Esophagus squamous epithelium (tissue), 5 donors: ENCODE measurements around the gene DOCK8. TPM values are rescaled to one million over a fixed set of nuclear protein-coding genes. Genes with fewer than 3 reads are reported as not detected.

ENCODE experiments used
- DNase-seq: peaks from one replicate; lab custom pipeline; 2025; lab: John Stamatoyannopoulos, UW
- H3K27ac ChIP-seq, 4 donors: fragments of 200-600 bp; sonication (generic); one replicate each; pipeline ENCODE4 v1.5.1; 2016 to 2019; ENCODE audit warnings: mild to moderate bottlenecking in 1 of 4
- H3K27me3 ChIP-seq, 4 donors: fragments of 200-600 bp; sonication (generic); 1 replicate in 3 of 4; 2 replicates in 1 of 4; pipeline versions ENCODE4 v1.5.1 to v1.6.0; 2017 to 2021; ENCODE audit warnings: antibody characterized with exemption in 1 of 4
- H3K36me3 ChIP-seq, 3 donors: fragments of 200-600 bp; sonication (generic); one replicate each; pipeline ENCODE4 v1.5.1; 2016 to 2019
- H3K4me1 ChIP-seq, 3 donors: fragments of 200-600 bp; sonication (generic); one replicate each; pipeline ENCODE4 v1.5.1; 2017 to 2019
- H3K4me3 ChIP-seq, 4 donors: fragments of 200-600 bp; sonication (generic); 1 replicate in 3 of 4; 2 replicates in 1 of 4; pipeline ENCODE4 v1.5.1; 2016 to 2019; ENCODE audit warnings: mild to moderate bottlenecking in 2 of 4, moderate library complexity in 1 of 4
- H3K9me3 ChIP-seq, 3 donors: fragments of 200-600 bp; sonication (generic); one replicate each; pipeline ENCODE4 v1.5.1; 2016 to 2019
- POLR2A ChIP-seq, 4 donors: fragments of 450-650 bp; IDR thresholded peaks; one replicate each; pipeline ENCODE4 v1.6.1; 2017; ENCODE audit warnings: antibody characterized with exemption in 4 of 4, mild to moderate bottlenecking in 4 of 4, moderate library complexity in 3 of 4
- WGBS, 2 donors: methylation state at CpG; one replicate each; pipeline ENCODE4 v1.1.5; 2018; 5-methylcytosine and 5-hydroxymethylcytosine counted together
- intact Hi-C: fragments of 100-400 bp; cut with DNase I; formaldehyde crosslinking; loops from one replicate; pipeline ENCODE4 v1.15.0; 2022
- total RNA-seq, 4 donors: library from RNA; depleted of rRNA; stranded (reverse); fragments of >200 nt; gene quantifications; one replicate each; pipeline ENCODE4 v1.1.0, GENCODE V29; 2016
- TF ChIP-seq, protein P1 (sequence below), 6 experiments: fragments of 450-650 bp in 4 of 6; fragments of 200-600 bp in 2 of 6; sonication (generic) in 2 of 6; IDR thresholded peaks; one replicate each; pipeline ENCODE4 v1.5.1; 2016 to 2019; ENCODE audit warnings: antibody characterized with exemption in 6 of 6, mild to moderate bottlenecking in 4 of 6, moderate library complexity in 4 of 6
- donor health status: DM: yes; HTN: yes; CAD: no.

DOCK8 gene
- total RNA-seq, 4 donors from 2014 or later = 6.9 to 21.6 (median 15.2) TPM

DNA sequence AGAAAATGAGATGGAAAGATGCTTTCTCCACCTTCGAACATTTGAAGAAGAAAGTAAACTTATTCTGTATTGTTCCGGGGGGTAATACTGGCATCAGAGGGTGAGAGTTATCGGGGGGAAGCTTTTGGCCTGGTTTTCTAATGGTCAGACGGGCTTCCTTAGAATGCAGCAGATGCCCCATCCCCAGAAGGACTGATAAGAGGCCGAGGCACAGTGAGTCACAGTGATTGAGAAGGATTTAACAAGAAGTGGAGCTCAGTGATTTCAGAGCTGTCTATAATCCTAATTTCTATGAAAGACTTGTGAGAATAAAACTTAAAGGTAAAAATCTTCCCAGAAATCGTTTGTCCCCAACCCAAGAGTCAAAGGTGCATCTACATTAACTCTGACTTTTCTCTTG, 123.9 kb downstream of the DOCK8 start:
- H3K4me1 ChIP-seq = peaks cover 0 to 10% (median 0%) of the 10 kb centered on the region in 3 donors
- no peak for DNase-seq
- WGBS, 2 donors = 83 to 85% methylated on average over 6 of the region's 6 CpGs
- intact Hi-C loops = no loop called here
- no peaks in the 10 kb centered on the region for H3K27me3 ChIP-seq
- no peaks in the 10 kb centered on the region for H3K9me3 ChIP-seq
- H3K27ac ChIP-seq = no peak overlapping the region
- TF ChIP-seq, protein P1, sequence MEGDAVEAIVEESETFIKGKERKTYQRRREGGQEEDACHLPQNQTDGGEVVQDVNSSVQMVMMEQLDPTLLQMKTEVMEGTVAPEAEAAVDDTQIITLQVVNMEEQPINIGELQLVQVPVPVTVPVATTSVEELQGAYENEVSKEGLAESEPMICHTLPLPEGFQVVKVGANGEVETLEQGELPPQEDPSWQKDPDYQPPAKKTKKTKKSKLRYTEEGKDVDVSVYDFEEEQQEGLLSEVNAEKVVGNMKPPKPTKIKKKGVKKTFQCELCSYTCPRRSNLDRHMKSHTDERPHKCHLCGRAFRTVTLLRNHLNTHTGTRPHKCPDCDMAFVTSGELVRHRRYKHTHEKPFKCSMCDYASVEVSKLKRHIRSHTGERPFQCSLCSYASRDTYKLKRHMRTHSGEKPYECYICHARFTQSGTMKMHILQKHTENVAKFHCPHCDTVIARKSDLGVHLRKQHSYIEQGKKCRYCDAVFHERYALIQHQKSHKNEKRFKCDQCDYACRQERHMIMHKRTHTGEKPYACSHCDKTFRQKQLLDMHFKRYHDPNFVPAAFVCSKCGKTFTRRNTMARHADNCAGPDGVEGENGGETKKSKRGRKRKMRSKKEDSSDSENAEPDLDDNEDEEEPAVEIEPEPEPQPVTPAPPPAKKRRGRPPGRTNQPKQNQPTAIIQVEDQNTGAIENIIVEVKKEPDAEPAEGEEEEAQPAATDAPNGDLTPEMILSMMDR (IDR thresholded peaks at IDR 0.05) = no peak
- no peak for TF ChIP-seq POLR2A (IDR thresholded peaks at IDR 0.05)
- no peak overlapping the region for H3K4me3 ChIP-seq
- peaks cover 0 to 77% (median 0%) of the 10 kb centered on the region in 3 donors for H3K36me3 ChIP-seq

- Histone ChIP-seq H3K4me1 (peaks cover 0 to 26% (median 0%) of the 10 kb centered on the region in 3 donors), H3K36me3 (peaks cover 0 to 78% (median 0%) of the 10 kb centered on the region in 3 donors), H3K27ac (no peak overlapping the region), H3K4me3 (no peak overlapping the region), H3K9me3 (no peaks in the 10 kb centered on the region), H3K27me3 (no peaks in the 10 kb centered on the region)
- WGBS, 2 donors = 74 to 86% methylated on average over 9 of the region's 9 CpGs
- DNase-seq = no peak
- no peak for TF ChIP-seq POLR2A (IDR thresholded peaks at IDR 0.05)
- TF ChIP-seq, protein P1 (IDR thresholded peaks at IDR 0.05) = no peak
- intact Hi-C loops = no loop called here
Observed at GRCh38 chr9:341634-342421, 127.2 kb downstream of the DOCK8 start.

DNA sequence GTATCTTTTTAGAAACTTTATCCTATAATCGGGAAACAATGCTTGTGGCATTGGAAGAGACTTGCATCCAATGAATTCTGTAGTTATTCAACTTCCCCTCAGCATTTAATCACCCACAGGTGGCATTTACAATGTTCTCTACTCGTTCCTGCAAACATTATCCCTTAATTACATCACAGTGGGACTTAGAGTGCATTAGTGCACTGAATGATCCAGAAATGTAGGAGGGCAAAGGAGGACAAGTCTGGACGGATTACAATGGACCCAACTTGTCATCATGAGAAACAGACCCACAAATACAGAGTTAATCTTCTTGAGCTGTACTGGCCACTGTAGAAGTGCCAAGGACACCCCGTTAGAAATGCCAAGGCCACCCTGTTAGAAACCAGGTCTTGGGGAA, 129.1 kb downstream of the DOCK8 start:
- H3K4me3 ChIP-seq = no peak overlapping the region
- H3K27ac ChIP-seq = no peak overlapping the region
- intact Hi-C loops = no loop called here
- no peak for DNase-seq
- WGBS, 2 donors = 25 to 33% methylated on average over 4 of the region's 4 CpGs
- no peaks in the 10 kb centered on the region for H3K27me3 ChIP-seq
- TF ChIP-seq, protein P1 (IDR thresholded peaks at IDR 0.05) = no peak
- no peak for TF ChIP-seq POLR2A (IDR thresholded peaks at IDR 0.05)
- peaks cover 0 to 68% (median 0%) of the 10 kb centered on the region in 3 donors for H3K36me3 ChIP-seq
- H3K9me3 ChIP-seq = no peaks in the 10 kb centered on the region
- peaks cover 0 to 27% (median 0%) of the 10 kb centered on the region in 3 donors for H3K4me1 ChIP-seq

GRCh38 chr9:346111-346571, 131.5 kb downstream of the DOCK8 start:
- no peaks in the 10 kb centered on the region for H3K9me3 ChIP-seq
- intact Hi-C loops = no loop called here
- WGBS, 2 donors = 83 to 90% methylated on average over 8 of the region's 8 CpGs
- no peaks in the 10 kb centered on the region for H3K27me3 ChIP-seq
- no peak overlapping the region for H3K4me3 ChIP-seq
- no peak for DNase-seq
- peaks cover 0 to 56% (median 0%) of the 10 kb centered on the region in 3 donors for H3K36me3 ChIP-seq
- no peak for TF ChIP-seq POLR2A (IDR thresholded peaks at IDR 0.05)
- TF ChIP-seq, protein P1 (IDR thresholded peaks at IDR 0.05) = no peak
- peaks cover 0 to 27% (median 0%) of the 10 kb centered on the region in 3 donors for H3K4me1 ChIP-seq
- H3K27ac ChIP-seq = peak overlapping the region in 1 of 4 donors; percentile 17

DNA sequence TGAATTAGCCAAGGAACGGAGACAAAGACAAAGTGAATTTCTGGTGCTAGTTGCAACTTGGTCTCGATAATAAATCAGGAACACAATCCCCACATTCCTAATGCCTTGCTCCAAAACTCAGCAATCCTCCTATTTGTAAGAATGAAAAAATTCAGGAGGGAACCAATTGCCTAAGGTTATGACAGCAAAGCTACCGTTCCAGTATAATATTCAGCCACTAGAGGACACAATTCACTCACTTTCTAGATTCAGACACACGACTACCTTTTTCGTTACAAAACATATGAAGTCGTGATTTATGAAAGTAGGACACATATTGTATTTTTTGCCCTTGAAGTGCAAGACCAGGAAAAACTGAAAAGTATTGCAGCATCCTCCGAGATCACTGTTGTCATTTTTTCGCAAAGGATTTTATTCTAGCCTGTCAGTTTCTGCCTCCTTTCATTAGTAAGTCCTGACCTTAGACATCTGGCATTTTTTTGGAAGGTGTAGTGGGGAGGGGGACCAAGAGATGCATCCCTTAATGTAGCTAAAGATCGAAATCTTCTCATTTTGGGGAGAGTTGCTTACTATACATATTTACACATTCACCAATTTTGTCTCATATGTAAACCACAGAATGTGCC, 133.1 kb downstream of the DOCK8 start:
- no peak for TF ChIP-seq POLR2A (IDR thresholded peaks at IDR 0.05)
- TF ChIP-seq, protein P1 (IDR thresholded peaks at IDR 0.05) = peak in 5 of 6 experiments; percentile 58 to 86 (median 71)
- H3K27me3 ChIP-seq = no peaks in the 10 kb centered on the region
- peaks cover 0 to 29% (median 0%) of the 10 kb centered on the region in 3 donors for H3K4me1 ChIP-seq
- no peak overlapping the region for H3K4me3 ChIP-seq
- no peak for DNase-seq
- 25 to 40% methylated on average over 9 of the region's 9 CpGs for WGBS, 2 donors
- H3K36me3 ChIP-seq = peaks cover 0 to 59% (median 0%) of the 10 kb centered on the region in 3 donors
- H3K27ac ChIP-seq = no peak overlapping the region
- H3K9me3 ChIP-seq = no peaks in the 10 kb centered on the region
- intact Hi-C loops = no loop called here
